ENCODE measurements around the gene DNAJA1.

- TF ChIP-seq CTCF (IDR thresholded peaks at IDR 0.05 in 8 of 11, conservative IDR thresholded peaks at IDR 0.05 in 3 of 11) (no peak), POLR2A (IDR thresholded peaks at IDR 0.05) (no peak), POLR2AphosphoS5 (IDR thresholded peaks at IDR 0.05) (no peak)
Measured at GRCh38 chr9:33017283-33018041, 7.6 kb upstream of the DNAJA1 start.

All from spleen (tissue), 7 donors.